HepG2 (cell line): ENCODE measurements around the gene SPCS2. TPM values are rescaled to one million over a fixed set of nuclear protein-coding genes. Genes with fewer than 3 reads are reported as not detected.

ENCODE experiments used
- AKAP8 ChIP-seq: sonication (generic); formaldehyde crosslinking; IDR thresholded peaks from 2 replicates; pipeline ENCODE4 v1.5.1; 2020; ENCODE audit warnings: mild to moderate bottlenecking, missing genetic modification reagents
- ARID3A ChIP-seq: IDR thresholded peaks from 2 replicates; pipeline ENCODE4 v1.6.1; 2012; ENCODE audit warnings: low read depth, low read length, improper control_type of control experiment
- CBX1 ChIP-seq: IDR thresholded peaks from one replicate; pipeline ENCODE4 v1.6.1; 2016; ENCODE audit warnings: antibody characterized with exemption, low read depth
- CHD4 ChIP-seq: fragments of 200-600 bp; sonication (generic); IDR thresholded peaks from 2 replicates; pipeline ENCODE4 v1.7.0; 2017; ENCODE audit warnings: mild to moderate bottlenecking, low read length, borderline replicate concordance
- ESRRA ChIP-seq: sonication (generic); formaldehyde crosslinking; IDR thresholded peaks from 2 replicates; pipeline ENCODE4 v1.5.1; 2020; ENCODE audit warnings: mild to moderate bottlenecking, low read depth, missing genetic modification reagents
- FOSL2 ChIP-seq: sonication (generic); formaldehyde crosslinking; IDR thresholded peaks from 2 replicates; pipeline ENCODE4 v1.4.0; 2020; ENCODE audit warnings: missing genetic modification reagents
- FOXA1 ChIP-seq, 2 experiments: fragments of 450-650 bp in 1 of 2; sonication (generic) in 1 of 2; formaldehyde crosslinking in 1 of 2; IDR thresholded peaks; 2 replicates each; pipeline versions ENCODE4 v1.4.0 to v1.6.1; 2016 to 2020; ENCODE audit warnings: missing genetic modification reagents in 1 of 2
- HNRNPLL ChIP-seq: fragments of 200-400 bp; formaldehyde crosslinking; IDR thresholded peaks from 2 replicates; pipeline ENCODE4 v1.6.1; 2017; ENCODE audit warnings: mild to moderate bottlenecking, low read depth, low read length; ENCODE audit not compliant: poor library complexity, severe bottlenecking
- MTF1 ChIP-seq: sonication (generic); formaldehyde crosslinking; IDR thresholded peaks from 2 replicates; pipeline ENCODE4 v1.5.0; 2020; ENCODE audit warnings: missing genetic modification reagents
- SIN3A ChIP-seq: IDR thresholded peaks from 2 replicates; pipeline ENCODE4 v1.6.1; 2011; ENCODE audit warnings: low read depth, mild to moderate bottlenecking, control low read depth, low read length, borderline replicate concordance
- SMAD1 ChIP-seq: sonication (generic); formaldehyde crosslinking; IDR thresholded peaks from 2 replicates; pipeline ENCODE4 v1.4.0; 2020; ENCODE audit warnings: missing genetic modification reagents, low read depth, mild to moderate bottlenecking, borderline replicate concordance
- SOX13 ChIP-seq, 3 experiments: fragments of 450-650 bp in 1 of 3; sonication (generic) in 1 of 3; formaldehyde crosslinking in 1 of 3; IDR thresholded peaks in 2 of 3; conservative IDR thresholded peaks in 1 of 3; 2 replicates each; pipeline versions ENCODE4 v1.5.0 to v1.6.1; 2016 to 2020; ENCODE audit warnings: antibody characterized with exemption in 1 of 3, mild to moderate bottlenecking in 1 of 3, missing compliant biosample characterization in 1 of 3, missing genetic modification reagents in 1 of 3, moderate library complexity in 1 of 3
- YEATS4 ChIP-seq: sonication (generic); formaldehyde crosslinking; IDR thresholded peaks from 2 replicates; pipeline ENCODE4 v1.4.0; 2020; ENCODE audit warnings: missing genetic modification reagents, borderline replicate concordance
- ZBTB42 ChIP-seq: sonication (generic); formaldehyde crosslinking; IDR thresholded peaks from 2 replicates; pipeline ENCODE4 v1.5.0; 2020; ENCODE audit warnings: mild to moderate bottlenecking, missing genetic modification reagents
- ZHX1 ChIP-seq: sonication (generic); formaldehyde crosslinking; IDR thresholded peaks from 2 replicates; pipeline ENCODE4 v1.8.1; 2022; ENCODE audit warnings: low read depth, mild to moderate bottlenecking, missing genetic modification reagents
- ZIK1 ChIP-seq: sonication (generic); formaldehyde crosslinking; IDR thresholded peaks from 2 replicates; pipeline ENCODE4 v1.5.0; 2020; ENCODE audit warnings: mild to moderate bottlenecking, low read depth, missing genetic modification reagents, borderline replicate concordance
- ZMYM4 ChIP-seq: sonication (generic); formaldehyde crosslinking; IDR thresholded peaks from 2 replicates; pipeline ENCODE4 v1.8.1; 2023; ENCODE audit warnings: mild to moderate bottlenecking, missing genetic modification reagents
- ZNF101 ChIP-seq: sonication (generic); formaldehyde crosslinking; IDR thresholded peaks from 2 replicates; pipeline ENCODE4 v1.4.0; 2020; ENCODE audit warnings: mild to moderate bottlenecking, low read depth, missing genetic modification reagents, borderline replicate concordance
- ZNF253 ChIP-seq: sonication (generic); formaldehyde crosslinking; IDR thresholded peaks from 2 replicates; pipeline ENCODE4 v1.8.0; 2022; ENCODE audit warnings: mild to moderate bottlenecking, missing genetic modification reagents, borderline replicate concordance
- ZNF430 ChIP-seq: sonication (generic); formaldehyde crosslinking; IDR thresholded peaks from 2 replicates; pipeline ENCODE4 v1.9.0; 2021; ENCODE audit warnings: mild to moderate bottlenecking, missing genetic modification reagents
- ZNF577 ChIP-seq: sonication (generic); formaldehyde crosslinking; IDR thresholded peaks from 2 replicates; pipeline ENCODE4 v1.4.0; 2020; ENCODE audit warnings: mild to moderate bottlenecking, low read depth, missing genetic modification reagents, borderline replicate concordance
- ZNF800 ChIP-seq: sonication (generic); formaldehyde crosslinking; IDR thresholded peaks from 2 replicates; pipeline ENCODE4 v1.4.0; 2020; ENCODE audit warnings: missing genetic modification reagents
- polyA plus RNA-seq, 8 experiments: library from polyadenylated mRNA; depleted of rRNA in 3 of 8; stranded (reverse) in 7 of 8; unstranded in 1 of 8; fragments of >200 nt; fragmentation: Illumina TruSeq in 4 of 8; extraction: Trizol in 4 of 8; gene quantifications; 2 replicates each; pipeline versions ENCODE4 v1.2.1 to v1.2.3, GENCODE V29; 2011 to 2016; ENCODE audit warnings: low read depth in 4 of 8, missing spikeins in 1 of 8, mixed read lengths in 1 of 8; ENCODE audit not compliant: insufficient read depth in 1 of 8
- total RNA-seq, 5 experiments: library from RNA; depleted of rRNA; stranded (reverse); fragments of >200 nt; fragmentation: Illumina TruSeq; extraction: Trizol; gene quantifications; 2 replicates each; pipeline ENCODE4 v1.2.3, GENCODE V29; 2016; ENCODE audit warnings: low read depth in 1 of 5

SPCS2 gene
- total and polyA plus RNA-seq, 2 of the 13 experiments (the other 11 are each of a cell fraction or from before 2014, with no cell fraction given) = 87.3 to 142 TPM

GRCh38 chr11:74948898-74949752 is at the start of gene SPCS2, which contains the start of gene XRRA1 (continued):
- TF ChIP-seq AKAP8 (no peak), ZNF800 (CRISPR knock-in tag) (0 out of 2 replicates have a peak, but pooled peaks have one; percentile 52), SOX13 (IDR thresholded peaks at IDR 0.05) (no peak), SOX13 (CRISPR knock-in tag; conservative IDR thresholded peaks at IDR 0.05 in 1 of 2, IDR thresholded peaks at IDR 0.05 in 1 of 2) (0 out of 4 replicates have a peak, but pooled peaks of 1 of the 2 experiments have one; percentile 12), ZBTB42 (CRISPR knock-in tag) (no peak), FOXA1 (IDR thresholded peaks at IDR 0.05) (no peak), FOXA1 (CRISPR knock-in tag; IDR thresholded peaks at IDR 0.05) (no peak), ZNF253 (no peak), ZNF430 (CRISPR knock-in tag) (peak; percentile 88), ZHX1 (CRISPR knock-in tag) (peak; percentile 84; the same call in 1 of the 2 replicates), ZNF577 (no peak), CHD4 (no peak), ZMYM4 (CRISPR knock-in tag) (peak; percentile 82), MTF1 (CRISPR knock-in tag) (no peak), ZNF101 (0 out of 2 replicates have a peak, but pooled peaks have one; percentile 36), ESRRA (CRISPR knock-in tag) (peak; percentile 77; the same call in 1 of the 2 replicates), FOSL2 (peak; percentile 66), ARID3A (no peak), SIN3A (peak; percentile 67; the same call in 1 of the 2 replicates), ZIK1 (CRISPR knock-in tag) (0 out of 2 replicates have a peak, but pooled peaks have one; percentile 28), SMAD1 (CRISPR knock-in tag) (no peak), HNRNPLL (peak; percentile 89), YEATS4 (CRISPR knock-in tag) (peak; percentile 72), CBX1 (peak; percentile 92)
